Measurements from ENCODE around the gene TBC1D21.

The TBC1D21 gene

GRCh38 chr15:73862276-73862675 is 11.1 kb upstream of the TBC1D21 start:
- TF ChIP-seq RARB (CRISPR knock-in tag; IDR thresholded peaks at IDR 0.05) (no peak), TSHZ2 (CRISPR knock-in tag; IDR thresholded peaks at IDR 0.05) (no peak), ZNF565 (CRISPR knock-in tag; conservative IDR thresholded peaks at IDR 0.05; ENCODE audit: low read depth) (no peak), OSR1 (CRISPR knock-in tag; IDR thresholded peaks at IDR 0.05) (no peak), ZFP3 (CRISPR knock-in tag; IDR thresholded peaks at IDR 0.05) (no peak), TCF4 (CRISPR knock-in tag; IDR thresholded peaks at IDR 0.05; ENCODE audit: borderline replicate concordance) (no peak), ZNF8 (CRISPR knock-in tag; IDR thresholded peaks at IDR 0.05) (no peak), PPARA (CRISPR knock-in tag; IDR thresholded peaks at IDR 0.05; ENCODE audit: borderline replicate concordance) (no peak), ISL1 (CRISPR knock-in tag; IDR thresholded peaks at IDR 0.05) (no peak), TOX (CRISPR knock-in tag; IDR thresholded peaks at IDR 0.05; ENCODE audit: borderline replicate concordance) (no peak), ARNTL (CRISPR knock-in tag; IDR thresholded peaks at IDR 0.05; ENCODE audit: borderline replicate concordance, low read depth) (no peak)
- TF ChIP-seq, protein P1, sequence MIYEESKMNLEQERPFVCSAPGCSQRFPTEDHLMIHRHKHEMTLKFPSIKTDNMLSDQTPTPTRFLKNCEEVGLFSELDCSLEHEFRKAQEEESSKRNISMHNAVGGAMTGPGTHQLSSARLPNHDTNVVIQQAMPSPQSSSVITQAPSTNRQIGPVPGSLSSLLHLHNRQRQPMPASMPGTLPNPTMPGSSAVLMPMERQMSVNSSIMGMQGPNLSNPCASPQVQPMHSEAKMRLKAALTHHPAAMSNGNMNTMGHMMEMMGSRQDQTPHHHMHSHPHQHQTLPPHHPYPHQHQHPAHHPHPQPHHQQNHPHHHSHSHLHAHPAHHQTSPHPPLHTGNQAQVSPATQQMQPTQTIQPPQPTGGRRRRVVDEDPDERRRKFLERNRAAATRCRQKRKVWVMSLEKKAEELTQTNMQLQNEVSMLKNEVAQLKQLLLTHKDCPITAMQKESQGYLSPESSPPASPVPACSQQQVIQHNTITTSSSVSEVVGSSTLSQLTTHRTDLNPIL (CRISPR knock-in tag; IDR thresholded peaks at IDR 0.05; ENCODE audit: low read depth), result no peak
- no peak for ATAC-seq

DNA sequence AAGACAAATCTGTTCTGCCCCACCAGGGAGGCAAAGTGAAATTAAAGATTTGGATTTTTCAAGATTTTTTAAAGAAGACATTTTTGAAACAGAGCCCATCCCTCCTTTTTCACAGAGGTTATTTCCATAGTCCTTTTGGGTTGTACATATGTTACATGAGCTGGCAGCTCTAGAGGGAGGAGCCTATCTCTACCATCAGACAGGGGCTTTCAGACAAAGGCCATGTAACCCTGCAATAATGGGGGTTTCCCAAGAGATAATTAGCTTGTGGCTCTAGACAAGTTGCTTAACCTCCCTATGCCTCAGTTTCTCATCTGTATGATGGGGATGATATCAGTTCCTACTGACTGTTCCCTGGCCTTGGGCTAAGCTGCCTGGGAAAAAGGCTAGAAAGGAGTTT is 8.0 kb upstream of the TBC1D21 start:
- TF ChIP-seq PATZ1 (CRISPR knock-in tag; IDR thresholded peaks at IDR 0.05; ENCODE audit: borderline replicate concordance), result no peak
- TF ChIP-seq ESRRG (CRISPR knock-in tag; IDR thresholded peaks at IDR 0.05), result no peak
- TF ChIP-seq, protein P1 (CRISPR knock-in tag; IDR thresholded peaks at IDR 0.05; ENCODE audit: low read depth), result no peak
- no peak for TF ChIP-seq ZFP30 (CRISPR knock-in tag; IDR thresholded peaks at IDR 0.05)
- no peak for TF ChIP-seq CSDC2 (CRISPR knock-in tag; IDR thresholded peaks at IDR 0.05)
- no peak for TF ChIP-seq TSHZ2 (CRISPR knock-in tag; IDR thresholded peaks at IDR 0.05)
- no peak for TF ChIP-seq ISL1 (CRISPR knock-in tag; IDR thresholded peaks at IDR 0.05)
- no peak for TF ChIP-seq SNAI2 (CRISPR knock-in tag; IDR thresholded peaks at IDR 0.05)
- TF ChIP-seq TOX (CRISPR knock-in tag; IDR thresholded peaks at IDR 0.05; ENCODE audit: borderline replicate concordance), result no peak
- no peak for TF ChIP-seq ZFP3 (CRISPR knock-in tag; IDR thresholded peaks at IDR 0.05)
- no peak for TF ChIP-seq RARB (CRISPR knock-in tag; IDR thresholded peaks at IDR 0.05)
- no peak for TF ChIP-seq PPARA (CRISPR knock-in tag; IDR thresholded peaks at IDR 0.05; ENCODE audit: borderline replicate concordance)
- TF ChIP-seq GLIS3 (CRISPR knock-in tag; IDR thresholded peaks at IDR 0.05), result no peak
- no peak for TF ChIP-seq TCF4 (CRISPR knock-in tag; IDR thresholded peaks at IDR 0.05; ENCODE audit: borderline replicate concordance)
- TF ChIP-seq, protein P2, sequence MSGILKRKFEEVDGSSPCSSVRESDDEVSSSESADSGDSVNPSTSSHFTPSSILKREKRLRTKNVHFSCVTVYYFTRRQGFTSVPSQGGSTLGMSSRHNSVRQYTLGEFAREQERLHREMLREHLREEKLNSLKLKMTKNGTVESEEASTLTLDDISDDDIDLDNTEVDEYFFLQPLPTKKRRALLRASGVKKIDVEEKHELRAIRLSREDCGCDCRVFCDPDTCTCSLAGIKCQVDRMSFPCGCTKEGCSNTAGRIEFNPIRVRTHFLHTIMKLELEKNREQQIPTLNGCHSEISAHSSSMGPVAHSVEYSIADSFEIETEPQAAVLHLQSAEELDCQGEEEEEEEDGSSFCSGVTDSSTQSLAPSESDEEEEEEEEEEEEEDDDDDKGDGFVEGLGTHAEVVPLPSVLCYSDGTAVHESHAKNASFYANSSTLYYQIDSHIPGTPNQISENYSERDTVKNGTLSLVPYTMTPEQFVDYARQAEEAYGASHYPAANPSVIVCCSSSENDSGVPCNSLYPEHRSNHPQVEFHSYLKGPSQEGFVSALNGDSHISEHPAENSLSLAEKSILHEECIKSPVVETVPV (CRISPR knock-in tag; IDR thresholded peaks at IDR 0.05), result no peak
- TF ChIP-seq ZNF70 (CRISPR knock-in tag; IDR thresholded peaks at IDR 0.05), result no peak
- ATAC-seq, result no peak

All from SK-N-SH treated with all-trans-retinoic acid at 6 μM for 48 hours (cell line).